RWPE2 (cell line): ENCODE measurements around the gene CACNA2D1.

ENCODE experiments used
- ATAC-seq: fragments of 200-7000 bp; cut with Tn5 transposase; 3 replicates; pipeline ENCODE4 v1.9.1; 2021; ENCODE audit warnings: low read depth
- DNase-seq: peaks from one replicate; pipeline ENCODE4 v3.0.0-alpha.2; 2020; ENCODE audit warnings: low spot score
- H3K27ac ChIP-seq: fragments of 450-650 bp; 2 replicates; pipeline ENCODE4 v1.5.1; 2017; ENCODE audit warnings: mild to moderate bottlenecking; ENCODE audit not compliant: poor library complexity, severe bottlenecking
- H3K27me3 ChIP-seq: fragments of 250-450 bp; sonication (Bioruptor Pico); 2 replicates; pipeline ENCODE4 v1.5.1; 2021; ENCODE audit warnings: mild to moderate bottlenecking, moderate library complexity; ENCODE audit not compliant: insufficient read depth, poor library complexity, severe bottlenecking
- H3K36me3 ChIP-seq: fragments of 250-450 bp; sonication (Bioruptor Pico); 2 replicates; pipeline ENCODE4 v1.5.1; 2020; ENCODE audit warnings: low read depth, mild to moderate bottlenecking, moderate library complexity
- H3K4me1 ChIP-seq: fragments of 250-450 bp; sonication (Bioruptor Pico); 2 replicates; pipeline ENCODE4 v1.5.1; 2021; ENCODE audit warnings: mild to moderate bottlenecking, moderate library complexity; ENCODE audit not compliant: insufficient read depth, poor library complexity, severe bottlenecking
- H3K4me3 ChIP-seq: fragments of 250-450 bp; sonication (Bioruptor Pico); 2 replicates; pipeline ENCODE4 v1.5.1; 2021; ENCODE audit warnings: mild to moderate bottlenecking, moderate library complexity; ENCODE audit not compliant: severe bottlenecking
- H3K9me3 ChIP-seq: fragments of 250-450 bp; sonication (Bioruptor Pico); 2 replicates; pipeline ENCODE4 v1.5.1; 2021; ENCODE audit warnings: mild to moderate bottlenecking, moderate library complexity; ENCODE audit not compliant: severe bottlenecking
- TF ChIP-seq, protein P1 (sequence below): fragments of 450-650 bp; IDR thresholded peaks from one replicate; pipeline ENCODE4 v1.5.1; 2017; ENCODE audit warnings: mild to moderate bottlenecking, moderate library complexity; ENCODE audit not compliant: poor library complexity, severe bottlenecking

CACNA2D1 gene

DNA sequence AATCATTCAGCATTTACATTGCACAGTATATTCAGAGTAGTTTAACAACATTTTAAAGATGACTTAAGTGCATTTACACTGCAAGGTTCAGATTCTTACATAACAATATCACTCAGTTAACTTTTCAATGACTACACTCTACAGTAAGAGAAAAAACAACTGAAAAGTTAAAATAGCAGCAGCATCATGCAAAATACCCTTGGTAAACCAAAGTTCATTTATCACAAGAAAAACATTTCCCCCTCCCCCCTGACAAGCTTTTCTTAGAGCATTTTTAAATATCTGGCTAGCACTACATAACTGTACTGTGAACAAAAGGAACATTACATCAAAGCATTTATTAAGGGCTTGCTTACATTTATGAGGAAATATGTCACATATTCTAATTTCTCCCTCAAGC, 494.3 kb downstream of the CACNA2D1 start:
- H3K9me3 ChIP-seq: no peaks in the 10 kb centered on the region
- H3K36me3 ChIP-seq: no peaks in the 10 kb centered on the region
- no peaks in the 10 kb centered on the region for H3K4me1 ChIP-seq
- H3K27me3 ChIP-seq: no peaks in the 10 kb centered on the region
- DNase-seq: no peak
- no peak for ATAC-seq
- no peak overlapping the region for H3K4me3 ChIP-seq
- TF ChIP-seq, protein P1, sequence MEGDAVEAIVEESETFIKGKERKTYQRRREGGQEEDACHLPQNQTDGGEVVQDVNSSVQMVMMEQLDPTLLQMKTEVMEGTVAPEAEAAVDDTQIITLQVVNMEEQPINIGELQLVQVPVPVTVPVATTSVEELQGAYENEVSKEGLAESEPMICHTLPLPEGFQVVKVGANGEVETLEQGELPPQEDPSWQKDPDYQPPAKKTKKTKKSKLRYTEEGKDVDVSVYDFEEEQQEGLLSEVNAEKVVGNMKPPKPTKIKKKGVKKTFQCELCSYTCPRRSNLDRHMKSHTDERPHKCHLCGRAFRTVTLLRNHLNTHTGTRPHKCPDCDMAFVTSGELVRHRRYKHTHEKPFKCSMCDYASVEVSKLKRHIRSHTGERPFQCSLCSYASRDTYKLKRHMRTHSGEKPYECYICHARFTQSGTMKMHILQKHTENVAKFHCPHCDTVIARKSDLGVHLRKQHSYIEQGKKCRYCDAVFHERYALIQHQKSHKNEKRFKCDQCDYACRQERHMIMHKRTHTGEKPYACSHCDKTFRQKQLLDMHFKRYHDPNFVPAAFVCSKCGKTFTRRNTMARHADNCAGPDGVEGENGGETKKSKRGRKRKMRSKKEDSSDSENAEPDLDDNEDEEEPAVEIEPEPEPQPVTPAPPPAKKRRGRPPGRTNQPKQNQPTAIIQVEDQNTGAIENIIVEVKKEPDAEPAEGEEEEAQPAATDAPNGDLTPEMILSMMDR: no peak
- no peak overlapping the region for H3K27ac ChIP-seq

DNA sequence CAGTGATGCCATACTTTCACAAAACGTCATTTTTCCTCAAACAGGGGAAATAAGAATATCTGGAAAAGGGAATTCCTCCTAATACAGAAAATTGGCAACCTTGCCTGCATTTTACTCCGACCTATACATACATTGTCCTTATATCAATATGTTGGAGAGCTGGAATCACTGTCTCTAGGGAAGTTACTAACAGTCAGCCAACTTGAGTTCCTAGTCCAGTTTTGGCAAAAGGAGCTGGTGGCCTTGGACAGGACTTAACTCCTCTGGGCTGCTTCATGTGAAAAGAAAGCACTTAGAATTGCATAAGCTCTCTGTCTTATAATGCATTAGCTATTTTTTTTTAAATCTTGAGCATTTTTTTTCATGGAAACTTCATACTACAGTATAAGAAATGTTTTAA, 499.5 kb downstream of the CACNA2D1 start:
- Histone ChIP-seq H3K4me3 (no peak overlapping the region), H3K27me3 (no peaks in the 10 kb centered on the region), H3K9me3 (no peaks in the 10 kb centered on the region), H3K4me1 (no peaks in the 10 kb centered on the region), H3K27ac (no peak overlapping the region), H3K36me3 (no peaks in the 10 kb centered on the region)
- DNase-seq (no peak), ATAC-seq (no peak)
- TF ChIP-seq, protein P1: no peak

DNA sequence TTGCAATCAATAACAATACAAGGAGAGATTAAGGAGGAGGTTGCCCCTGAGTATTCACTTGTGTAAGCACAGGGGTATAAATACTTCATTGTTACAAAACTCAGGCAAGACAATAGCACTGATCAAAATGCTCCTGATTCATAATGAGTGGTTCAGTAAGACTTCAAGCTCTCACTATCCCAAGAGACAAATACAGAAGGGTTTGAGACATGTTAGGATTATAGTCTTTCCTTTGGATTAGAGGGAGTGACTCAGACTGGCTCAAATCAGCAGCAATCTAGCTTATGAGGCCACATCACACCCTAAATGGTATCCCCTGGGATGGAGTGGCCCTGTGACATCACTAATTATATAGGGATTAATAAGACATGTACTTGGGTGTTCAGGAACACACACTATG, 506.5 kb downstream of the CACNA2D1 start:
- DNase-seq: no peak
- no peak for ATAC-seq
- Histone ChIP-seq H3K27me3 (no peaks in the 10 kb centered on the region), H3K4me3 (no peak overlapping the region), H3K9me3 (no peaks in the 10 kb centered on the region), H3K4me1 (no peaks in the 10 kb centered on the region), H3K36me3 (no peaks in the 10 kb centered on the region), H3K27ac (no peak overlapping the region)
- TF ChIP-seq, protein P1: no peak

DNA sequence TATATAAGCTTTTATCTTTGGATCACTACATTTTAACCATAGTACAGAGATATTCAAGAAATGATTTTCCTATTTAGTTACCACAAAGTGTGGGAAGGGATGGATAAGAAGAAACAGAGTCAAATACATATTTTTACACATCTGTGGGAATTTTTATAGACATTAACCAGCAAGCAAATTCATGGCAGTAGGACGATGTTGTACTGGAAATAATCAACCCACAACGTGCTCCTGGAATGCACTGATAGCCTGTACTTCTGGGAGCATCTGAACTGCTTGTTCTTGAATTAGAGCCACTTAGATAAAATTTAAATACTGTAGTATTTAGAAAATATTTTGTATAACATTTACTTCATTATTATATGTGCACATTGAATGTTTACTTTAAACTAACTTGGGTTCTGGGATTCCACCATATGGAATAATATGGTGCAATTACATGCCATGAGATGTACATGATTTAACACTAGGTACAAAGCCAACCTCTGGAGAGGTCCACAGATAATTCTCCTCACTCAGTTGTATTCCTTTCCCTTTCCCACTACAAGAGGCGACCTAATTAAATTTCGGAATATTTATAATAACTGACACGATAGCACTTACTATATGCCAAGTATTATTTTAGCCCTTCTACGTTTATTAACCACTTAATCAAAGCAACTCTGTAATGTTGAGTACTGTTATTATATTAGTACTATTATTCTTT, 508.8 kb downstream of the CACNA2D1 start:
- Histone ChIP-seq H3K9me3 (no peaks in the 10 kb centered on the region), H3K4me3 (no peak overlapping the region), H3K36me3 (no peaks in the 10 kb centered on the region), H3K27me3 (no peaks in the 10 kb centered on the region), H3K4me1 (no peaks in the 10 kb centered on the region), H3K27ac (no peak overlapping the region)
- ATAC-seq (no peak), DNase-seq (no peak)
- TF ChIP-seq, protein P1: no peak

DNA sequence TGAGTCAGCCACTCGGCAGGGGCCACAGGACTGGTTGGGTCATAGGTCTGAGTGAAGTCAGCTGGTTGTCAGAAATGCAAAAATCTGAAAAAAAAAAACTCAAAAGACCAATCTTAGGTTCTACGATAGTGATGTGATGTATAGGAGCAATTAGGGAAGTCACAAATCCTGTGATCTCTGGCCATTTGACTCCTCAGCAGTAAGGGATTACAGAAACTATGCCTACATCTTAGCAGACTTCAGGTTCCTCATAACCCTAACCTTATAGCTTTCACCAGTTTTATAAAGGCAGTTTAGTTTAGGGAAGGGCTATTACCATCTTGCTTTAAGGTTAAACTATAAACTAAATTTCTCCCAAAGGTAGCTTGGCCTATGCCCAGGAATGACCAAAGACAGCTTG, 510.6 kb downstream of the CACNA2D1 start:
- H3K9me3 ChIP-seq: no peaks in the 10 kb centered on the region
- ATAC-seq (no peak), DNase-seq (no peak)
- H3K27ac ChIP-seq: no peak overlapping the region
- no peak overlapping the region for H3K4me3 ChIP-seq
- no peaks in the 10 kb centered on the region for H3K4me1 ChIP-seq
- TF ChIP-seq, protein P1: no peak
- no peaks in the 10 kb centered on the region for H3K27me3 ChIP-seq
- H3K36me3 ChIP-seq: no peaks in the 10 kb centered on the region
